H1 (cell line): ENCODE measurements around the gene CFHR1.
"Not testable (repeated sequence)": the region's sequence is repeated elsewhere in the genome, so short reads cannot be mapped to it uniquely, and the experiment has no call there.

Experiments used
- BCL11A ChIP-seq, 2 experiments: IDR thresholded peaks; one replicate each; pipeline ENCODE4 v1.6.1; 2011; ENCODE audit warnings: low read depth in 2 of 2, low read length in 2 of 2, mild to moderate bottlenecking in 2 of 2
- EP300 ChIP-seq, 2 experiments: IDR thresholded peaks; 1 replicate in 1 of 2; 2 replicates in 1 of 2; pipeline ENCODE4 v1.6.1; 2011 to 2012; ENCODE audit warnings: low read depth in 2 of 2, low read length in 2 of 2, mild to moderate bottlenecking in 2 of 2, borderline replicate concordance in 1 of 2, inconsistent platforms in 1 of 2, moderate library complexity in 1 of 2
- EZH2 ChIP-seq: fragments of 200-600 bp; sonication (generic); IDR thresholded peaks from 2 replicates; pipeline ENCODE4 v1.7.1; 2012; ENCODE audit warnings: low read depth, mild to moderate bottlenecking, moderate library complexity, low read length, inconsistent platforms; ENCODE audit not compliant: severe bottlenecking
- FOSL1 ChIP-seq: IDR thresholded peaks from 2 replicates; pipeline ENCODE4 v1.6.1; 2011; ENCODE audit warnings: mild to moderate bottlenecking, low read depth, low read length, moderate library complexity; ENCODE audit not compliant: insufficient read depth
- HDAC2 ChIP-seq, 2 experiments: fragments of 300-600 bp in 1 of 2; sonication (generic) in 1 of 2; IDR thresholded peaks; 2 replicates each; pipeline ENCODE4 v1.6.1; 2011 to 2012; ENCODE audit warnings: low read depth in 2 of 2, low read length in 2 of 2, mild to moderate bottlenecking in 2 of 2, moderate library complexity in 2 of 2, borderline replicate concordance in 1 of 2, inconsistent platforms in 1 of 2
- JUN ChIP-seq: IDR thresholded peaks from 2 replicates; pipeline ENCODE4 v1.6.1; 2011; ENCODE audit warnings: low read depth, mild to moderate bottlenecking, improper control_type of control experiment, low read length
- RAD21 ChIP-seq, 2 experiments: IDR thresholded peaks in 1 of 2; conservative IDR thresholded peaks in 1 of 2; 2 replicates each; pipeline ENCODE4 v1.6.1; 2011; ENCODE audit warnings: low read depth in 2 of 2, low read length in 2 of 2, improper control_type of control experiment in 1 of 2, inconsistent platforms in 1 of 2, mild to moderate bottlenecking in 1 of 2, moderate library complexity in 1 of 2
- RFX5 ChIP-seq: IDR thresholded peaks from 2 replicates; pipeline ENCODE4 v1.6.1; 2011; ENCODE audit warnings: low read depth, low read length, improper control_type of control experiment, borderline replicate concordance
- SP4 ChIP-seq: IDR thresholded peaks from 2 replicates; pipeline ENCODE4 v1.6.1; 2012; ENCODE audit warnings: low read length, inconsistent platforms
- TCF12 ChIP-seq: IDR thresholded peaks from 2 replicates; pipeline ENCODE4 v1.6.1; 2011; ENCODE audit warnings: low read depth, mild to moderate bottlenecking, low read length
- TEAD4 ChIP-seq: IDR thresholded peaks from 2 replicates; pipeline ENCODE4 v1.6.1; 2012; ENCODE audit warnings: low read depth, low read length, inconsistent platforms, mixed read lengths
- TF ChIP-seq, protein P1 (sequence below), 3 experiments: IDR thresholded peaks; 1 replicate in 2 of 3; 2 replicates in 1 of 3; pipeline versions ENCODE4 v1.5.1 to v1.6.1; 2011; ENCODE audit warnings: low read length in 3 of 3, mild to moderate bottlenecking in 3 of 3, inconsistent platforms in 2 of 3, low read depth in 1 of 3, moderate library complexity in 1 of 3; ENCODE audit not compliant: insufficient read depth in 1 of 3; ENCODE audit errors: control extremely low read depth in 1 of 3
- TF ChIP-seq, protein P2 (sequence below): IDR thresholded peaks from 2 replicates; pipeline ENCODE4 v1.6.1; 2012; ENCODE audit warnings: inconsistent platforms
- TF ChIP-seq, protein P3 (sequence below): IDR thresholded peaks from 2 replicates; pipeline ENCODE4 v1.6.1; 2012; ENCODE audit warnings: inconsistent platforms

DNA sequence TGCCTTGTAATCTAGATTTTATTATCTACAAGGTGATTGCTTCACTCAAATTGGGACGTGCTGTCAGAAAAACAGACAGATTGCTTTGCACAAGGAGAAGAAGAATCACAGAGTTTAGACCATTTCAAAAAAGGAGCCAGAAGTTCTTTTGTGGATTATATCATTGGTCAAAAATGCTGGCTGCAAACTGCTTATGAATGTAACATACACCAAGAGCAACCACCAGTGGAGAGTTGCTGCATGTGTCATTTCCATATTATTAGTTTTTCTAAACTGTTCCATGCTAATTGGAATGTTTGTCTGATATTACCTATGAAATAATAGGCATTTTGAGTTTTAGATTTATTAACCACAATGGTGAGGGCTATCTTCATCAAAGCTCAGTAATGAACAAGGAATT is 17.6 kb upstream of the CFHR1 start:
- not testable (repeated sequence) for TF ChIP-seq TCF12; RFX5; SP4; RAD21 (IDR thresholded peaks at IDR 0.05 in 1 of 2, conservative IDR thresholded peaks at IDR 0.05 in 1 of 2; ENCODE audit: low read depth in 2 of 2, low read length in 2 of 2); FOSL1; EZH2; BCL11A (IDR thresholded peaks at IDR 0.05; ENCODE audit: low read depth in 2 of 2, low read length in 2 of 2); EP300 (IDR thresholded peaks at IDR 0.05; ENCODE audit: borderline replicate concordance in 1 of 2, low read depth in 2 of 2, low read length in 2 of 2); JUN; HDAC2 (IDR thresholded peaks at IDR 0.05; ENCODE audit: borderline replicate concordance in 1 of 2, low read depth in 2 of 2, low read length in 2 of 2); TEAD4
- TF ChIP-seq, protein P1, sequence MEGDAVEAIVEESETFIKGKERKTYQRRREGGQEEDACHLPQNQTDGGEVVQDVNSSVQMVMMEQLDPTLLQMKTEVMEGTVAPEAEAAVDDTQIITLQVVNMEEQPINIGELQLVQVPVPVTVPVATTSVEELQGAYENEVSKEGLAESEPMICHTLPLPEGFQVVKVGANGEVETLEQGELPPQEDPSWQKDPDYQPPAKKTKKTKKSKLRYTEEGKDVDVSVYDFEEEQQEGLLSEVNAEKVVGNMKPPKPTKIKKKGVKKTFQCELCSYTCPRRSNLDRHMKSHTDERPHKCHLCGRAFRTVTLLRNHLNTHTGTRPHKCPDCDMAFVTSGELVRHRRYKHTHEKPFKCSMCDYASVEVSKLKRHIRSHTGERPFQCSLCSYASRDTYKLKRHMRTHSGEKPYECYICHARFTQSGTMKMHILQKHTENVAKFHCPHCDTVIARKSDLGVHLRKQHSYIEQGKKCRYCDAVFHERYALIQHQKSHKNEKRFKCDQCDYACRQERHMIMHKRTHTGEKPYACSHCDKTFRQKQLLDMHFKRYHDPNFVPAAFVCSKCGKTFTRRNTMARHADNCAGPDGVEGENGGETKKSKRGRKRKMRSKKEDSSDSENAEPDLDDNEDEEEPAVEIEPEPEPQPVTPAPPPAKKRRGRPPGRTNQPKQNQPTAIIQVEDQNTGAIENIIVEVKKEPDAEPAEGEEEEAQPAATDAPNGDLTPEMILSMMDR (IDR thresholded peaks at IDR 0.05; ENCODE audit: control extremely low read depth in 1 of 3, insufficient read depth in 1 of 3, low read depth in 1 of 3, low read length in 3 of 3), result not testable (repeated sequence)
- TF ChIP-seq, protein P2, sequence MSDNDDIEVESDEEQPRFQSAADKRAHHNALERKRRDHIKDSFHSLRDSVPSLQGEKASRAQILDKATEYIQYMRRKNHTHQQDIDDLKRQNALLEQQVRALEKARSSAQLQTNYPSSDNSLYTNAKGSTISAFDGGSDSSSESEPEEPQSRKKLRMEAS, result not testable (repeated sequence)
- TF ChIP-seq, protein P3, sequence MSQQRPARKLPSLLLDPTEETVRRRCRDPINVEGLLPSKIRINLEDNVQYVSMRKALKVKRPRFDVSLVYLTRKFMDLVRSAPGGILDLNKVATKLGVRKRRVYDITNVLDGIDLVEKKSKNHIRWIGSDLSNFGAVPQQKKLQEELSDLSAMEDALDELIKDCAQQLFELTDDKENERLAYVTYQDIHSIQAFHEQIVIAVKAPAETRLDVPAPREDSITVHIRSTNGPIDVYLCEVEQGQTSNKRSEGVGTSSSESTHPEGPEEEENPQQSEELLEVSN, result not testable (repeated sequence)
